ELF-1 (cell line): ENCODE data around the gene SEC16A.

Experiments used
- DNase-seq: peaks from one replicate; pipeline ENCODE4 v3.0.0-alpha.2; 2016; ENCODE audit warnings: low read depth, low spot score

Gene SEC16A

GRCh38 chr9:136519263-136520052, 36.6 kb upstream of the SEC16A start:
- DNase-seq = no peak

GRCh38 chr9:136518623-136519022, 35.8 kb upstream of the SEC16A start:
- no peak for DNase-seq

DNA sequence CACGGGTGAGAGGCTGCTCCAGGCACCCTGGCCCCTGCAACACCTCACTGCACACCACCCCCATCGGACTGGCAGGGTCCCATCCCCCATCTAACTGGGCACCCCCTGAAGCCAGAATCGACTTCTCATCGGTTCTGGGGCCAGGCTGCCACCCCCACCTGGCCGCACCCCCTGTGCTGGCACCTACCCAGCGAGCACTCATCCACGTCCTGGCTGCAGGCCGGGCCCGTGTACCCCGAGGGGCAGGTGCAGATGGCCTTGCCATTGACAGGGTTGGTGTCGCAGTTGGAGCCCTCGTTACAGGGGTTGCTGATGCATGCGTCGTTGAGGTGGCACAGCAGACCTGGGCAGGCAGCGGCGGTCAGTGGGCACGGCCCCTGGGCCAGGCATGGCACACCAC, 35.1 kb upstream of the SEC16A start:
- DNase-seq = no peak

DNA sequence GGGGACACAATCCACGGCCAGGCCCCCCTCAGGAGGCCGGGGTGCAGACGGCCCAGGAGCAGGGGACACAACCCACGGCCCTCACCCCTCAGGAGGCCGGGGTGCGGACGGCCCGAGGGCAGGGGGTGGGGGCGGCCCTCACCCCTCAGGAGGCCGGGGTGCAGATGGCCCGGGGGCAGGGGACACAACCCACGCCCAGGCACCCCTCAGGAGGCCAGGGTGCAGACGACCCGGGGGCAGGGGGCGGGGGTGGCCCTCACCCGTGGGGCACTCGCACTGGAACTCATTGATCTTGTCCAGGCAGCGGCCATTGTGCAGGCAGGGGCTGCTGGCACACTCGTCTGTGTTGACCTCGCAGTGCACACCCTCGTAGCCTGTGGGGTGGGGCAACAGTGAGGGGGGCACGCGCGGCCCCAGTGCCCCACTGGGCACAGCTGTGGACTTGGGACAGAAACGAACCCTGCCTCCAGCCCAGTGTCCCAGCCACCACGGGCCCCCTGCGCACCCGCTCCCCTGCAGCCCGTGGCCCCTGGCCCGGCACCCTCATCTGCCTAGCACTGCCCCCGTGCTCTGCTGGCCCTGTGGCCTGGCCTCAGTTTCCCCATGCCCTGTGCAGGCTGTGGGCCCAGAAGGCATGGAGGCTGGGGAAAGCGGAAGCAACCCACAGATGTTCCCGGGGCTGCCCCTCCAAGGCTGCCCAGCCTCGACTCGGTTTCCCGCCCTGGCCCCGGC, 34.3 kb upstream of the SEC16A start:
- DNase-seq = no peak

DNA sequence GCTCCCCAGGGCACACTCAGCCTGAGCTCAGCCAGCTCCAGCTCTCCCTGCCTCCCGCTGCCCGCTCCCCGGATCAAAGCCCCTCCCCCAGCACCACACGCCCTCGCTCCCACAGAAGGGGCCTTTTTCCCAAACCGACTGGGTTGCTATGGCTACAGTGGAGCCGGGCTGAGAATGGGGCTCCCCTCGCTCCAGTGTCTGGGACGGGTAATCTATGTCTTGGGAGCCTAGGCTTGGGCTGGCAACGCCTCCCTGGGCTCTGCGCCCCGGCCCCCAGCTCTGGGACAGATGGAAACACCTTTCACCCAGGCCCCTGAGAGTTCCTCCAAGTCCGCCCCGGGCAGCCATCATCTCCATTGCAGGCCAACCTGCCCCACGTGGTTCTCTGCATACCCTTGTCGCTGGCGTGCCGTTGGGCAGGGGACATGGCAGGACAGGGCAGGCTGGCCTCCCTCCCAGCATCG, 33.4 kb upstream of the SEC16A start:
- no peak for DNase-seq

GRCh38 chr9:136515276-136515675, 32.4 kb upstream of the SEC16A start:
- no peak for DNase-seq

DNA sequence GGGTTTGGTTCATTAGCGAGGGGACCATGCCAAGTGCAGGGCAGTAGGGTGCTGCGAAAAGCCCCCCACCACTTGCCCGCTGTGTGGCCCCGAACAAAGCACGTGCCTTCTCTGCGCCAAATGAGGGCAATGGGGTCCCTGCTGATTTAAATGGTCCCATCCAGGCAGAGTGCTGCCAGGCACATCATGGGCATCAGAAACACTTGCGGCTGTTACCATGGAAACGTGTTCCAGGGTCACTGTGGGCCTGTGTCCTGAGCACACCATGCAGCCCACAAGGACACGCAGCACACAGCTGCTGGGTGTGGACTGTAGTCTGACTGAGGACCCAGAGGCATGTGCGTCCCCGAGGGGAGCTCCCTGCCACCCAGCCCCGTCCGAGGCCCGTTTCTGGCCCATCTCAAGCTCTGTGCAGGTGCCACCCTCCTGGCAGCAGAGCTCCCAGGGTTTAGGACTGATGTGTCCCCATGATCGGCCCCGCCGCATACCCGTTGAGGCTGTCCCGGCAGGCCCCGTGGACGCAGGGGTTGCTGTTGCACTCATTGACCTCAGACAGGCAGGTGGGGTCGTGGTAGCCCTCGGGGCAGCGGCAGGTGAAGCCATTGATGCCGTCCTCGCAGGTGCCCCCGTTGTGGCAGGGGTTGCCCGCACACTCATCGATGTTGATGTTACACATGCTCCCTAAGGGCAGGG, 31.3 kb upstream of the SEC16A start:
- DNase-seq = no peak

- no peak for DNase-seq
Observed at GRCh38 chr9:136513191-136513590, 30.4 kb upstream of the SEC16A start.

DNA sequence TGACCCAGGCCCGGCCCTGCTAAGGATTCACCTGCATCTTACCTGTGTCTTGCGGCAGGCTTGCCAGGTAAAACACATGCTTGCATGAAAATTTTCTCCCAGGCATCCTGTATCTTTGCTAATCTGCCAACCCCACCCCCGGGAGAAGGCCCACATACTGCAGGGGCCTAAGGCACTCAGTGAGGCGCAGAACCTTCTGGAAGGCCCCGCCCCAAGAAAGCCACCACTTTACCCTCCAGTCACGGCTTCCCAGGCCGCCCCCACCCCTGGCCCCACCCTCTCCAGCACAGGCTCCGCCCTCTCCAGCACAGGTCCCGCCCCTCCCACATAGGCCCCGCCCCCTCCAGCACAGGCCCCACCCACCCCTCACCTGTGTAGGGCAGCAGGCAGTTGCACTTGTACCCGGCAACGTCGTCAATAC, 29.8 kb upstream of the SEC16A start:
- DNase-seq = no peak

DNA sequence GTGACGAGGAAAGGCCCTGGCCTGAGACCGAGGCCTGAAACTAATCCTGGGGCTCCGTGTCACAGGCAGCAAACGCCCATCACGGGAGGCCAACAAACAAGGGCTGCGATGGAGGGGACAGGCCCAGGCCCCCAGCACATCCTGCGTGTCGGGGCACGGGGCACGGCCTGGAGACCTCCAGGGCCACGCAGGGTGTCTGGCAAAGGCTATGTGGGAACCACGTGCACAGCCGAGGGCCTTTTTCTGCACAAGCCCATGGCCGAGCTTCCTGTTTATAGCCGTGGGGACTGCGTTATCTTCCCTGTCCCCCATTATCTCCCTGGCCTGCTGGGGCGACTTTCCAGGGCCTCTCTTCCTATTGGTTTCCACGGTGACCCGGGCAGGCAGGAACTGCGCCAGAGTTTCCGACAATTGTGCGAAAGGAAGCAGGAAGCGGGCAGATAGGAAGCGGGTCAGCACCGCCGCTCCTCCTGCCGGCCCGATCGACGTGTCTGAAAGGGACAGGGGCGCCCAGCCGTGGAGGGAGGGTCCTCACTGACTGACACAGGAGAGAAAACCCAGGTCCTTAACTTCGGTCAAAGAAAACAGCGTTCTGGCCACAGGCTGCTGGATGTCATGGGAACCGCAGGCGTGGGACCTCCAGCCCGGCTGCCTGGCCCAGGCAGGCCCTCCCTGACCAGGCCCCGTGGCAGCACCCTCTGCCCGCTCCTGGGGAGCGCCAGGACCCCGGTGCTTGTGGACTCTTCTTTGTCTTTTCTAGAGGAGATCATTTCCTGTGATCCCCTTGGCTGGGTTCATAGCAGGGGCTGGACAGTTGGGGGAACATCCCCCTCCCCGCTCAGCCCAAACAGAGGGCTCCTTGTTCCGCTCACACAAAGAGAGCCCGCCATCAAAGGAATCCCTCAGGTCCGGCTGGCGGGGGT, 29.1 kb upstream of the SEC16A start:
- no peak for DNase-seq

- DNase-seq = no peak
Observed at GRCh38 chr9:136511144-136511669, 28.4 kb upstream of the SEC16A start.

GRCh38 chr9:136510561-136510960, 27.7 kb upstream of the SEC16A start:
- DNase-seq = no peak

GRCh38 chr9:136509549-136509948, 26.7 kb upstream of the SEC16A start:
- no peak for DNase-seq

GRCh38 chr9:136508729-136509500, 26.1 kb upstream of the SEC16A start:
- no peak for DNase-seq

- no peak for DNase-seq
Observed at GRCh38 chr9:136507992-136508375, 25.1 kb upstream of the SEC16A start.

DNA sequence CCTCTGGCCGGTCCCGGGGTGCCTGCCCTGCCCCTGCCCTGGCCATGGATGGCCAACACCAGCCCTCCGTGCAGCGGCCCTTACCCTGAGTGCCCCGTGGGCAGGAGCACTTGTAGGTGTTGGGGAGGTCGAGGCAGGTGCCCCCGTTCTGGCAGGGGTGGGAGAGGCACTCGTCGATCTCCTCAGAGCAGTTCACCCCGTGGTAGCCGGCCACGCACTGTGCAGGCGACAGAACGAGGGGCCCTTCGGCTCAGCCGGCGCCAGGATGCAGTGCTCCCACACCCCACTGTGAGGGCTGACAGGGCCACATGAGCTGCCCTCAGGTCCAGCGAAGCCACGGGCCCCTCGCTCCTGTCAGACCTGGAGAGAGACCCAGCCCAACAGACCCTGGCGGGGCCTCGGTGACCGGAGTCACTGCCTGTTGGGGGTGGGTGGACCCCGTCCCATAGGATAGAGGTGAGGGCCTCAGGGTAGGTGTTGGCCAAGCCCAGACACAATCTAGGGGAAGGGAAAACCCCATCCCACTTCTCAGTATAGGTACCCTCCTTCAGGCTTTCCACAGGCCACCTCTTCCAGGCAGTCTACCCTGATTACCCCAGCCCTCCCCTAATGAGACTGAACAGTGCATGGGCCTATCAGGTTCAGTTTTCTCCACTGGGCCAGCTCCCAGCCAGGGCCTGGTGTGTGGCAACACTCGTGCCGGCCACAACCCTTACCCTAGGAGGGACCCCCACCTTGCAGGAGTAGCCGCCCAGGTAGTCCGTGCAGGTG, 24.6 kb upstream of the SEC16A start:
- no peak for DNase-seq

- DNase-seq = no peak
Observed at GRCh38 chr9:136506425-136506824, 23.6 kb upstream of the SEC16A start.

DNA sequence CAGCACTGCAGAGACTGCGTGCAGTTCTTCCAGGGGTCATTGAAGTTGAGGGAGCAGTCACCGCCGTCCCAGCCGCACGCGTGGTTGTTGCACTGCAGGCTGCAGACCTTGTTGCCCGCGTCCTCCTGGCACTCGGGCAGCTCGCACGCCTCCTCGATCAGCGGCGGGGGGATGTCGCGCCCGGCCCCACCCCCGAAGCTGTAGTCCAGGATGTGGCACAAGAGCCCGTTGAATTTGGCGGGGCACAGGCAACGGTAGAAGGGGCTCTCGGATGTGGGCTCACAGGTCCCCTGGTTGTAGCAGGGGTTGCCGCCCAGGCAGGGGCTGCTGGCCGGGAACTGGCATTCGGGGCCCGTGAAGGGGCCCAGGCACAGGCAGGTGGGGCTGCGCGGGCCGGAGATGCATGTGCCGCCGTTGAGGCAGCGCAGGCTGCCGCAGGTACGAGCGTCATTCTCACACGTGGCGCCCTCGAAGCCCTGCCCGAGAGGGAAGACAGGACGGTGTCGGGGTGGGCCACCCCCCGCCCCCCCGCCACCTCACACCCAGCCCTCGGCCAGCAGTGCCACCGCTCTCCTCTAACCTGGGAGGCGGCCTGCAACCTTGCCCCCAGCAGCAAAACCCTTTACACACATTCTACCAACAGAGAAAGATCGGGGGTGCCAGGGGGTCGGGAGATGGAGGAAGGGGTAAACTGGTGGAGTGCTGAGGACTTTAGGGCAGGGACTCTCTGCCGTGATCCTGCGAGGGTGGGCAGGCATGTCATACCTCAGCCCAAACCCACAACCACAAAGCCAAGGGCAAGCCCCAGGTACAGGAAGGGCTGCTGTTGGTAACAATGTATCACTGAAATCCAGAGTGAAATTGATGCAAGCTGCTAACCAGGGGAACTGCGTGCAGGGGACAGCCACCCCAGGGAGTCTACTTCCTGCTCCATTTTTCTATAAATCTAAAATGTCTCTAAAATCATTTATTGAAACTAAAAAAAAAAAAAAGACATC, 22.9 kb upstream of the SEC16A start:
- no peak for DNase-seq
